ENCODE results near the gene FBLN1. TPM values are rescaled to one million over a fixed set of nuclear protein-coding genes. Genes with fewer than 3 reads are reported as not detected.
A peak's percentile ranks its signal among the peaks of the same experiment; 100 is the strongest.

Gene FBLN1
- polyA plus RNA-seq, 3 donors, result 0.03 to 0.17 TPM; not detected in 1

- intact Hi-C loops (cut with micrococcal nuclease), result no loop called here
- Histone ChIP-seq H4K20me1 (ENCODE audit: insufficient read depth, low read length) (no peaks in the 10 kb centered on the region), H3K9me3 (replicated peaks in 1 of 2; ENCODE audit: control insufficient read depth in 1 of 2, insufficient read depth in 1 of 2, low read length in 2 of 2) (no peaks in the 10 kb centered on the region), H3K4me3 (replicated peaks in 1 of 3; ENCODE audit: low read depth in 2 of 3, low read length in 3 of 3) (no peak overlapping the region), H3K27ac (ENCODE audit: low read depth in 1 of 2, low read length in 2 of 2) (no peak overlapping the region), H2AFZ (ENCODE audit: insufficient read depth, low read depth, low read length, poor library complexity, severe bottlenecking) (no peak overlapping the region), H3K4me2 (replicated peaks; ENCODE audit: extremely low read depth, low read length, poor library complexity, severe bottlenecking) (no peak overlapping the region), H3K4me1 (ENCODE audit: control insufficient read depth in 1 of 2, insufficient read depth in 2 of 2, low read length in 2 of 2) (peaks cover 5 to 13% of the 10 kb centered on the region in 2 donors), H3K36me3 (replicated peaks in 1 of 2; ENCODE audit: control insufficient read depth in 1 of 2, insufficient read depth in 2 of 2, low read length in 2 of 2) (no peaks in the 10 kb centered on the region), H3K79me2 (ENCODE audit: insufficient read depth, low read length) (no peaks in the 10 kb centered on the region), H3K9ac (ENCODE audit: insufficient read depth, low read length, poor library complexity, severe bottlenecking) (no peak overlapping the region), H3K27me3 (ENCODE audit: control insufficient read depth in 2 of 2, insufficient read depth in 2 of 2, low read length in 2 of 2) (peaks cover 11 to 39% of the 10 kb centered on the region in 2 donors)
- TF ChIP-seq, protein P1, sequence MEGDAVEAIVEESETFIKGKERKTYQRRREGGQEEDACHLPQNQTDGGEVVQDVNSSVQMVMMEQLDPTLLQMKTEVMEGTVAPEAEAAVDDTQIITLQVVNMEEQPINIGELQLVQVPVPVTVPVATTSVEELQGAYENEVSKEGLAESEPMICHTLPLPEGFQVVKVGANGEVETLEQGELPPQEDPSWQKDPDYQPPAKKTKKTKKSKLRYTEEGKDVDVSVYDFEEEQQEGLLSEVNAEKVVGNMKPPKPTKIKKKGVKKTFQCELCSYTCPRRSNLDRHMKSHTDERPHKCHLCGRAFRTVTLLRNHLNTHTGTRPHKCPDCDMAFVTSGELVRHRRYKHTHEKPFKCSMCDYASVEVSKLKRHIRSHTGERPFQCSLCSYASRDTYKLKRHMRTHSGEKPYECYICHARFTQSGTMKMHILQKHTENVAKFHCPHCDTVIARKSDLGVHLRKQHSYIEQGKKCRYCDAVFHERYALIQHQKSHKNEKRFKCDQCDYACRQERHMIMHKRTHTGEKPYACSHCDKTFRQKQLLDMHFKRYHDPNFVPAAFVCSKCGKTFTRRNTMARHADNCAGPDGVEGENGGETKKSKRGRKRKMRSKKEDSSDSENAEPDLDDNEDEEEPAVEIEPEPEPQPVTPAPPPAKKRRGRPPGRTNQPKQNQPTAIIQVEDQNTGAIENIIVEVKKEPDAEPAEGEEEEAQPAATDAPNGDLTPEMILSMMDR (IDR thresholded peaks at IDR 0.05), result no peak
- peak overlapping the region in 1 of 7 donors; percentile 46 for H3K27ac Mint-ChIP-seq
- H3K9me3 Mint-ChIP-seq, result peaks cover 0 to 8% (median 0%) of the 10 kb centered on the region in 7 donors
- peaks cover 22% of the 10 kb centered on the region for H3K4me1 Mint-ChIP-seq
- peaks cover 37 to 70% (median 51%) of the 10 kb centered on the region in 3 donors for H3K27me3 Mint-ChIP-seq (ENCODE audit: low read depth in 3 of 3)
- H3K36me3 Mint-ChIP-seq, result peaks cover 0 to under 1% of the 10 kb centered on the region in 2 donors
- 100% methylated on average over 2 of the region's 7 CpGs for WGBS (ENCODE audit: insufficient coverage)
- no peak for DNase-seq
- peak overlapping the region in 1 of 2 donors; percentile 58 for H3K4me3 Mint-ChIP-seq
These were observed 129.2 kb downstream of the FBLN1 start for GRCh38 chr22:45631841-45632238.

GRCh38 chr22:45632791-45633515, 130.3 kb downstream of the FBLN1 start:
- 39% methylated on average over 9 of the region's 15 CpGs for WGBS (ENCODE audit: insufficient coverage)
- TF ChIP-seq, protein P1 (IDR thresholded peaks at IDR 0.05), result no peak
- intact Hi-C loops (cut with micrococcal nuclease), result no loop called here

More at GRCh38 chr22:45632791-45633515, 130.3 kb downstream of the FBLN1 start:
- Histone ChIP-seq H3K27ac (ENCODE audit: low read depth in 1 of 2, low read length in 2 of 2) (no peak overlapping the region), H3K36me3 (replicated peaks in 1 of 2; ENCODE audit: control insufficient read depth in 1 of 2, insufficient read depth in 2 of 2, low read length in 2 of 2) (no peaks in the 10 kb centered on the region), H3K79me2 (ENCODE audit: insufficient read depth, low read length) (no peaks in the 10 kb centered on the region), H4K20me1 (ENCODE audit: insufficient read depth, low read length) (no peaks in the 10 kb centered on the region), H2AFZ (ENCODE audit: insufficient read depth, low read depth, low read length, poor library complexity, severe bottlenecking) (no peak overlapping the region), H3K4me3 (replicated peaks in 1 of 3; ENCODE audit: low read depth in 2 of 3, low read length in 3 of 3) (no peak overlapping the region), H3K27me3 (ENCODE audit: control insufficient read depth in 2 of 2, insufficient read depth in 2 of 2, low read length in 2 of 2) (peaks cover 11 to 39% of the 10 kb centered on the region in 2 donors), H3K4me2 (replicated peaks; ENCODE audit: extremely low read depth, low read length, poor library complexity, severe bottlenecking) (no peak overlapping the region), H3K4me1 (ENCODE audit: control insufficient read depth in 1 of 2, insufficient read depth in 2 of 2, low read length in 2 of 2) (peaks cover 5 to 20% of the 10 kb centered on the region in 2 donors), H3K9ac (ENCODE audit: insufficient read depth, low read length, poor library complexity, severe bottlenecking) (no peak overlapping the region), H3K9me3 (replicated peaks in 1 of 2; ENCODE audit: control insufficient read depth in 1 of 2, insufficient read depth in 1 of 2, low read length in 2 of 2) (no peaks in the 10 kb centered on the region)
- H3K27me3 Mint-ChIP-seq (ENCODE audit: low read depth in 3 of 3), result peaks cover 37 to 68% (median 50%) of the 10 kb centered on the region in 3 donors
- peaks cover 24% of the 10 kb centered on the region for H3K4me1 Mint-ChIP-seq
- H3K4me3 Mint-ChIP-seq, result peak overlapping the region in 1 of 2 donors; percentile 58
- DNase-seq, result no peak
- peaks cover 0 to 3% of the 10 kb centered on the region in 2 donors for H3K36me3 Mint-ChIP-seq
- no peak overlapping the region for H3K27ac Mint-ChIP-seq
- peaks cover 0 to 8% (median 0%) of the 10 kb centered on the region in 7 donors for H3K9me3 Mint-ChIP-seq

Data from CD14-positive monocyte (primary cell).